Measurements from ENCODE around the gene TNFRSF13B.
"Not testable (repeated sequence)": the region's sequence is repeated elsewhere in the genome, so short reads cannot be mapped to it uniquely, and the experiment has no call there.

The TNFRSF13B gene

DNA sequence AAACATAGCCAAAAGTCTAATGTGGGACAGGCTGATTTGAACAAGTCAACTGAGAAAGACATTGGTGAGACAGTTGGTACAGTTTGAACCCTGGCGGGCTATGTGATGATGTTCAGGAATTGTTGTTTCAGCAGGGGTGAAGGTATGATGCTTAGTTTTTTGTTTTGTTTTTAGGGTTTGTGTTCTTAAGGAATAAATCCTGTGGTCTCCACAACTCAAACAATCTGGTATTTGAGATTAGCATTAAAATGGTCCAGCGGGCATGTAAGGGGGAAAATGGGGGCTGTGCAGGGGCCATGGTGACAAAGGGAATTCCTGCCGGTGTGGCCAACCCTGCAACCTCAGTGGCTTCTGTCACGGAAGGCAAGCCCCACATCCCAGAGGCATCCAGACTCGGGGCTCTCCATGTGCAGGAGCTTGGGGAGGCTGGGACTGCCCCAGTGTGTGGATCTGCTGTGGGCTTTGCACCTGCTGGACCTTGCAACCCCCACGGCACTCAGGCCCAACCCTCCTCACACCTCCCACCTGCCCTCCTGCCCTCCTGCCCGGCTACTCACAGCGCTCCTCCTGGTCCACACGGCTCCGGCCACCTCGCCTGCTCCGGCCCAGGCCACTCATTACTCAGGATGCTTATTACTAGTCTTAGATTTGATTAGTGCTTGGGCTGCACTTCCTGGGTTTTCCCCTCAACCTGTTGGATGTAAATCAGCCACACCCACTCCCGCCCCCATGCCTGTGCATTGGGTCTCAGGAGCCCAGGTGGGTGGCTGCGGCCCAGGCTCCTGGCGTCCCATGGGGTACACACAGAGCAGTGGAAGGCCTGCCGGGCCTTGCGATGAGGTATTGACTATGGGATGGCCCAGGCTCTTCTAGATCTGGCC lies at the start of gene TNFRSF13B:
Gene TNFRSF13B (minus strand): TSS at position 661 of the 881 bp plus-strand sequence. CDS start 43 bp downstream, at position 618.
- DNase-seq, result no peak

GRCh38 chr17:17021194-17021863 lies 49.4 kb upstream of the TNFRSF13B start:
- DNase-seq, result no peak

DNA sequence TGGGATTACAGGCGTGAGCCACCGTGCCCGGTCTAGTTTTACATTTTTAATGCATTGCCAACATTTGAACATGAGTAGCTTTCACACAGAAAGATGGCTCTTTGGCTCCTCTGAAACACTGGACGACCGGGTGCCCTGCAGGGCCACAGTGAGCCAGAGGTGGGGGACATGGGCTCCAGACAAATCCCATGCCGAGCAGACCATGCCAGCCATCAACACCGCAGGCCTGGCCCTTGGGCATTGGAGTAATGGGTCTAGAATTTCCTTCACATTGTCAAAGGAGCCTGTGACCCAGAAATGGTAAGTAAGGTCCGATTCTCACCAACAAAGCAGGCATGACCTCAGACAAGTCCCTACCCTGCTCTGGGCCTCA lies 48.9 kb upstream of the TNFRSF13B start:
- DNase-seq, result no peak

- no peak for DNase-seq
These were observed 48.1 kb upstream of the TNFRSF13B start for GRCh38 chr17:17019891-17020456.

DNA sequence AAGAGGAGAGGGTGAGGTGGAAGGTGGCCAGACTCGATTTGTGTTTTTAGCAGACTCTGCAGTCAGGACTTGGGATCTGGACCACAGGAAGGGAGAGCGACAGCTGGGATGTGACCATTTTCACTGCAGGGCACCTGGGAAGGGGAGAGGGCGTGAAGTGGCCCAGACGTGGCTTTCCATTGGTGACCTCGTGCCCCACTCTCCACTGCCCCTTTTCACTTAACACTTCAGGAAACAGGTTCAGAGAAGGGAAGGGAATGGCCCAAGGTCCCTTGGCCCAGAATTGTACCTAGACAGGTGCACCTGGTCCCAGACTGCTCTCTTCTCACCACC lies 47.5 kb upstream of the TNFRSF13B start:
- no peak for DNase-seq

DNA sequence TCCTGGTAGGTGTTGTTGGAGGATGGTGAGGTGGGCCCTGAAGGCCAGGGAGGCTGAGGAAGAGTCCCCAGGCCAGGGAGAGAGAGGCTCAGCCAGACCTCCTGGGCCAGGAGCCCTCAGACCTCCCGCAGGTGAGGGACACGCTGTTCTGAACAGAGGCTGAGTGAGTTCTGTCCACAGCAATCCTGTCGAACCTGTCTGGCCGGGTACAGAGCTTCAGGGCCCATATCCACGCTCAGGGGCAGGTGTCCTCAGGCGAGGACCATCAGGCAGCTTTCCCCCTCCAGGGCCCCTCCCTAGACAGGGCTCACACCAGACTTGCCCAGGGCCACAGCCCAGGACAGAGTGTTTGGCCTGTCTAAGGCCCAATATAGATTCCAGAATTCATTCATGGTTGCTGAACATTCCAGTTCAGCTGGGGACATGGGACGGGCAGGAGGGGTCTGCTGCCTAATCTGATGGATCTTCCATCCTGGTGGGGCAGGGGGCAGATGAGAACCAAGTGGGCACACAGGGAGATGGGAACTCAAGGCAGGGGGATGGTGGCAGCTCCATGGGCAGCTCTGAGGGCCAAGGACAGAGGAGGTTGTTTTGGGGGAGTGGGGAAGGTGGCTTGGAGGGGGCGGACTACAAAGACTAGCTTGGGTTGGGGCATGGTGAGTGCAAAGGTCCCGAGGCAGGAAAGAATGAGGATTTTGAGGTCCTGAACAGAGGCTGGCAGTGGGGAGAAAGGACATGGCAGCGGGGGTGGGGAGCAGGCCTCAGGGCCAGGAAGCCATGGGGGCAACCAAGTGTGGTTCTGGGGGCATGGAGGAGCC lies 46.9 kb upstream of the TNFRSF13B start:
- no peak for DNase-seq

GRCh38 chr17:17018021-17018441 lies 46.1 kb upstream of the TNFRSF13B start:
- no peak for DNase-seq

DNA sequence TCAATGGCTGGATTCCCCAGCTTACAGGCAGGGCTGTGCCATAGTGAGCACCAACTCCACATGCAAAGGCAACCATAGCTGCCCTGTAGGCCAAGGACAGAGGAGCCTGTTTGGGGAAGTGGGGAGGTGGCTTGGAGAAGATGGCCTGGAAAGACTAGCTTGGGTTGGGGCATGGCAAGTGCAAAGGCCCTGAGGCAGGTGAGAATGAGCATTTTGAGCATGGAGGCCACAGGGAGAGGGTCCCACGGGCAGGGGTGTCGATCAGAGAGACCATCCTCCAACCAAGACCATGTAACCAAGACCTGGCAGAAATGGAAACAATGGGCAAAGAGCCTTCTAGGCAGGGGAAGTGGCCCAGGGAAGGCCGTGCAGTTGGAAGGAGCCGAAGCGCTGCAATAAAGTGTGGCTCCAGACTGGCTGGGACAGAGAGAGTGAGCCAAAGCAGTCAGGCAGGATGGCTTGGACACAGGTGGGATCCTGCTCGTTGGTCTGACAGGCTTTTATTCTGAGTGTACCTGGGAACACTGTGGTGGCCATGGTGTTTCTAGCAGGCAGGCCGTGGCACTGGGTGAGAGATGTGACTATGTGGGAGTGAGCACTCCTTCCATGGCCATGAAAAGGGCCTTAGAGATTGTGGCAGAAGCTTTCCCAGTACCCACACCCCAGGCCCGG lies 45.6 kb upstream of the TNFRSF13B start:
- no peak for DNase-seq

GRCh38 chr17:17016199-17017197 lies 44.6 kb upstream of the TNFRSF13B start:
- peak; percentile 95 for DNase-seq

DNA sequence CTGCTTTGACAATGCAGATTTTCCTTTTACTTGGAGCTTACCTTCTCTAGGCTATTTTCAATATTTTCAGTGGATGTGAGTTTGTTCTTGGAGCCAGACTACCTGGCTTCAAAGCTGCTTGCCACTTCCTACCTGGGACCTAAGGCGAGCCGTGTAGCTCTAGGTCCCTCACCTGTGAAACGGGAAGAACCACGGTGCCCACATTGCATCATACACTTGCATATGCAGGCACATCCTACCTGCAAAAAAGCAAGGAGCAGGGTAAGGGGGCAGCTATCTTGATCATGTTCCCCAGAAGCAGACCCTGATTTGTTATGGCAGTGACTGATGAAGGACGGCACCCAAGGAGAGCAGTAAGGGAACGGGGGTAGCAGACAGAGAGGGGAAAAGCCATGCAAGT lies 43.3 kb upstream of the TNFRSF13B start:
- DNase-seq, result no peak

- DNase-seq, result not testable (repeated sequence)
These were observed 42.8 kb upstream of the TNFRSF13B start for GRCh38 chr17:17014748-17015124.

DNA sequence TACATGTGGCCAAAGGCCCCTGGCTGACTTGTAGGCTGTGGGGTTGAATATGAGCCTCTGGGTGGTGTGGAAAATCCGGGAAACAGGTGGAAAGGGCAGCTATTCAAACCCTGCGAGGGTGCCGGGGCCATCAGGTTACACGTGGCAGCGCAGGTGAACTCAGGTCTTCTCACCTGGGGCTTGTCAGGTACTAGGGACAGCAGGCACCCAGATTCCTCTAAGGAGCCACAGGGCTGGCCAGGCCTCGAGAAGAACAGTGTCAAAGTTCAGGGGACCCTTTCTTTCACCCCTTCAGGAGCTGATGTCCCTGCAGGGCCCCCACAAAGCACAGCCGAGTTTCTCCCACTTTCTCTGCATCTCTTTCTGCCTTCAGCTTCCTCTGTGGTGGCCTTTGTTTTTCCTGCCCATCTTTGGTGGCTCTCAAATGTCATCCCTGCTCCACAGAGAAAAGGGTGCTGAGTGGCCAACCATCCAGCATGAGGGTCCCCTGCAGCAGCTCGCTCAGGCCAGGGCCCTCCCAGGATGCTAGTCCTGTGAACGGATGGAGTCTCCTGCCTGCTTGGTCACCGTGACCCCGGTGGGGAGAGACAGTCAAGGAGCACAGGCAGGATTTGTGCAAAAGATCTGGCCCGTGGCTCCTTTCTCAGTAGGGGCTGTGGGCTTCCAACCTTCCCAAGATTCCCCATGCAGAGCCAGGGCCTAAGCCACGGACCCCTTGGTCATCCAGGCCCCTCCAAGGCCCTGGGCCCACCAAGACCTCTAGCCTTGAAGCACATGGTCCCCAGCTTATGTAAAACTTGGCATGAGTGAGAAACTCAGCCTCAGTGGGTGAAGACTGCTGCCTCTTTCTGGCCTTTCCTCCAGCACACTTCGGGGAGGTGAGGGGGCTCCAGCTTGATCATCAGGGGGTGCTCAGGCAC lies 42.2 kb upstream of the TNFRSF13B start:
- not testable (repeated sequence) for DNase-seq

GRCh38 chr17:17011043-17011907 lies 39.4 kb upstream of the TNFRSF13B start:
- peak; percentile 78 for DNase-seq

DNA sequence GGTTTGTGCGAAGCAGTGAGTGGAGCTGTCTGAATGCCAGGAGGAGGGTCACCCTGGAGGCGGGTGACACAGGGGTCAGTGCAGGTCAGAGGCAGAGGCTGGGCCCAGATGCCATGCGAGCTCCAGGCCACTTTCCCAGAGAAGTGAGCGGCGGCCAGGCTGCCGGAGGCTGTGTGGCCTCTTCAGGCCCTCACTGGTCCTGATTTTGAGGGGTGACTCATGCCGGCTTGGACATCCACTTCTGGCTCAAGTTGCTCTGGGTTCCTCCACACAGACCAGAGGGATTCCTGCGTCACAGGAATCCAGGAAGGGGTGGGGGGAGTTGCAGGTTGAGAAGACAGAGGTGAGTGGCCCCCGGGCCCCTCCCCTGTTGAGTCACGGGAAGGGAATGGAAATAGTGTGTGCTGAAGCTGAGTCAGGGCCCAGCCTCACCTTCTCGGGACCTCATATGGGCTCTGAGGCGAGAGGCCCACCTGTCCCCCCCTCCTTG lies 38.7 kb upstream of the TNFRSF13B start:
- not testable (repeated sequence) for DNase-seq

DNA sequence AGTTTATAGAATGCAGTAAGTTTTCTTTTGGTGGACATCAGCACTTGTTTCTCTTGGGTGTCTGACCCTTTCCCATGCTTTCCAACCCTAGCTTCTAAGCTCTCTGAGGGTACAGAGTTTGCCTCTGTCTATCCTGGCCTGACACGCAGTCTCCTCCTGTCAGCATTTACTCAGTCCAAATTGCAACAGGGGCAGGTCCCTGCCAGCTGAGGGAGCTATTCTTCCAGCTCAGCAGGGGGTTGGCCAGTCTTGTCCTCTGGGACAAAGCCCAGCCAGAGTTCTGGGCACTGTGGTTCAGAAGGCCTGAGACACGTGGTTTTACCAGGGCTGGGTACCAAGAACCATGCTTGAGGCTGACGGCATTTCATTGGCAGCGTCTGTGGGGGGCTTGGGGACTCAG lies 38.1 kb upstream of the TNFRSF13B start:
- not testable (repeated sequence) for DNase-seq

GRCh38 chr17:17008621-17009397 lies 36.9 kb upstream of the TNFRSF13B start:
- DNase-seq, result not testable (repeated sequence)

- DNase-seq, result not testable (repeated sequence)
These were observed 36.0 kb upstream of the TNFRSF13B start for GRCh38 chr17:17007891-17008290.

Measured in MV-4-11 (cell line).